Fibroblast of mammary gland (primary cell): ENCODE measurements around the gene PNLIPRP1.

Experiments
- DNase-seq: peaks from one replicate; pipeline ENCODE4 v3.0.0-alpha.2; 2010; ENCODE audit warnings: low read depth
- H3K4me3 ChIP-seq: 2 replicates; pipeline ENCODE4 v1.5.1; 2011; ENCODE audit warnings: low read depth, mild to moderate bottlenecking, low read length, moderate library complexity; ENCODE audit not compliant: control insufficient read depth
- TF ChIP-seq, protein P1 (sequence below): conservative IDR thresholded peaks from 2 replicates; pipeline ENCODE4 v1.5.1; 2011; ENCODE audit warnings: low read depth, low read length, inconsistent platforms; ENCODE audit not compliant: control insufficient read depth, insufficient read depth

Gene PNLIPRP1

DNA sequence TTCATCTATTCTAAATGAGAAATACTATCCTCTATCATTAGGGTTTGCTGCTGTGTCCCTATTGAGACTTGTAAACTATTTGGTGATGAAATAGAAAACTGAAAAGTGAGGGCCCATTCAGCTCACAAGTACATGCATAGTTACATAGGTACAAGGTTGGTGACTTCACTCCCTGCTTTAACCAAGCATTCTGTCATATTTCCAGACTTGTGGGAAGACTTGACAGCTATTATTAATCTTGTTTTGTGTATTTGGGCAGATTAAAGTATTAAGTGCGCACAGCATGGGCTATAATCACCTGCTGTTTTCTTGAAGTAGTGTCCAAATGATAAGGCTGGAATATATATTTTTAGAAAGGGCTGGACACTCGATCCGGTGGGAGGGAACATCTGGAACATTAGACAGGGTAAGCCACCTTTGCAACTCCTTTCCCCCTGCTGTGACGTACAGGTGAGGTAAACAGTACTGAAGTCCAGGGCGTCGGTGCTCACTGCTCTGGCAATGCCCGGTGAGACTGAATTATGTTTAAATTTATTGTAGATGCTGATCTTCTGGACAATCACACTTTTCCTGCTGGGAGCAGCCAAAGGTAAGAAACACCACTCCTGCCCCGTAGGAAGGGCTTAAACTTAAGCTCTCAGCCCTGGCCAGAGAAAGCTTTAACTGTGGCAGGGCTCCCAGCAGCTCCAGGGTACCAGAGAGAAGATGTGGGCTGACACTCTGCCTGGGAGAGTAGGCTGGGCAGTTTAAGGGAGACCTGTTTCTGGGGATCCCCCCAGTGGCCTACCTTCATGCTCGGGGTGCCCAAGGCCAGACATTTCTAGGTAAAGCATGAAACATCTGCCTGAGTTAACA lies at the start of gene PNLIPRP1:
Gene PNLIPRP1 (plus strand): TSS at position 370 of the 855 bp plus-strand sequence. CDS start 171 bp downstream, at position 541.
- no peak for DNase-seq
- H3K4me3 ChIP-seq: no peak within 1 kb of the TSS
- TF ChIP-seq, protein P1, sequence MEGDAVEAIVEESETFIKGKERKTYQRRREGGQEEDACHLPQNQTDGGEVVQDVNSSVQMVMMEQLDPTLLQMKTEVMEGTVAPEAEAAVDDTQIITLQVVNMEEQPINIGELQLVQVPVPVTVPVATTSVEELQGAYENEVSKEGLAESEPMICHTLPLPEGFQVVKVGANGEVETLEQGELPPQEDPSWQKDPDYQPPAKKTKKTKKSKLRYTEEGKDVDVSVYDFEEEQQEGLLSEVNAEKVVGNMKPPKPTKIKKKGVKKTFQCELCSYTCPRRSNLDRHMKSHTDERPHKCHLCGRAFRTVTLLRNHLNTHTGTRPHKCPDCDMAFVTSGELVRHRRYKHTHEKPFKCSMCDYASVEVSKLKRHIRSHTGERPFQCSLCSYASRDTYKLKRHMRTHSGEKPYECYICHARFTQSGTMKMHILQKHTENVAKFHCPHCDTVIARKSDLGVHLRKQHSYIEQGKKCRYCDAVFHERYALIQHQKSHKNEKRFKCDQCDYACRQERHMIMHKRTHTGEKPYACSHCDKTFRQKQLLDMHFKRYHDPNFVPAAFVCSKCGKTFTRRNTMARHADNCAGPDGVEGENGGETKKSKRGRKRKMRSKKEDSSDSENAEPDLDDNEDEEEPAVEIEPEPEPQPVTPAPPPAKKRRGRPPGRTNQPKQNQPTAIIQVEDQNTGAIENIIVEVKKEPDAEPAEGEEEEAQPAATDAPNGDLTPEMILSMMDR: no peak

DNA sequence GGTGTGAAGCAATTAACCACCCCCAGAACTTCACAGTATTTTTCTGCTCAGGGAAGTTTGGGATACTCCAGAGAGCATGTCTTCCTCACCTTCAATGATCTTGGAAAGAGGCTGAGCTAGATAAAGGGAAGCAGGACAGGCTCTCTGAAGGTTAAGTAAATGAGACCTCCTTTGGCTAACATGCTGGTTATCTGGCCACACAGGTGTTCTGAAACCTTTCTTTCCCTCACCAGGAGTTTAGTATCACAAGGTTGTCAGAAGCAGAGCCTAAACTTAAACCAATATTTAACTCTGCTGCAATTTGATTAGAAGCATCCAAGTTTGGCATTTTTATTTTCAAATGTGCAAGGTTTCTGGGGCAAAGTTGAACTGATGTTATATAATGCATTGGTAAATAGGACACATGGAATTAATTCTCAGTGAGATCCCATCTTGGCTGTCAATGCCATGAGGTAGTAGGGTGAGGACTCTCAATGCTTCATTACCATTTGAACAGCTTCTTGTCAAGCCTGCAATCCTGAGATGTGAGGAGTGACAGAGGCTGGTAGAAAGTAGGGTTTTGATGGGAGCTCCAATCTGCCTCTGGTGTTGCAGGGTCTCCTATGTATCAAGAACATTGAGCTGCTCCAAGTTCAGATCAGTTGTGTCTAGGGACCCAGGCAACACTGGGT lies 48.6 kb upstream of the PNLIPRP1 start:
- TF ChIP-seq, protein P1: no peak
- no peak overlapping the region for H3K4me3 ChIP-seq
- no peak for DNase-seq

DNA sequence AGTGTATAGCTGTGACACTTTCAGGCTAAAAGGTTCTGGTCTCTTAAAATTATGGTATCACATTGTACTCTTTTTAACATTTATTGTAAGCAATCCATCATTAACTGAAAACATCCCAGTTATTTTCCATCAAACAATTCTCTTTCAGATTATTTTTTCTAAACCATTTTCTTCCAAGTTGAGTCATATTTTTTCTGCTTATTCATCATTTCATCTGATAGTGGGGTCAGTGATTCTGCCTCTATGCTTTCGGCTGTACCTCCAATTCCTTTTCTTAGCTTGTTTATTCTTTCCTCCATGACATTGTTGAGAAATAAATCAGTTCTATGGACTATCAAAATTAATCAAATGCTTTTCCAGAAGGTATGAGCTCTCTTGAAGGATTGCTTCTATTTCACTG lies 45.6 kb upstream of the PNLIPRP1 start:
- TF ChIP-seq, protein P1: no peak
- H3K4me3 ChIP-seq: no peak overlapping the region
- DNase-seq: no peak

DNA sequence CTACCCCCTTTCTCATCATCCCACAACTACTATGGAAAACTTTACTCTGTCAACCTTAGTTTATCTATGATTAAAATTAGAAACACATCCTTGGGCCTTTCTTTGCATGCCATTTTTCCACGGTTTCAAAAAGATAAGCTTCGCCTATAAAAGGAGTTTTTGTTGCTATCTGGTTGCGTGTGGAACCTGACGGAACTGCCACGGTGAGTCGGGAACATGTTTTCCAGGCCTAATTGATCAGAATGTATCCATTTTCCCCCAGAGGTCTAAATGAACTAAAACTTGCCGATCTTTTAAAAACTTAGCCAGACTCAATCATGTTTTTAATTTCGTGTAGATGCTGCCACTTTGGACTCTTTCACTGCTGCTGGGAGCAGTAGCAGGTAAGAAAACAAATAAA lies 45.0 kb upstream of the PNLIPRP1 start, which contains the start of gene PNLIP:
Gene PNLIP (plus strand): TSS at position 176 of the 400 bp plus-strand sequence. CDS start 162 bp downstream, at position 338.
- DNase-seq: no peak
- H3K4me3 ChIP-seq: no peak within 1 kb of the TSS

DNA sequence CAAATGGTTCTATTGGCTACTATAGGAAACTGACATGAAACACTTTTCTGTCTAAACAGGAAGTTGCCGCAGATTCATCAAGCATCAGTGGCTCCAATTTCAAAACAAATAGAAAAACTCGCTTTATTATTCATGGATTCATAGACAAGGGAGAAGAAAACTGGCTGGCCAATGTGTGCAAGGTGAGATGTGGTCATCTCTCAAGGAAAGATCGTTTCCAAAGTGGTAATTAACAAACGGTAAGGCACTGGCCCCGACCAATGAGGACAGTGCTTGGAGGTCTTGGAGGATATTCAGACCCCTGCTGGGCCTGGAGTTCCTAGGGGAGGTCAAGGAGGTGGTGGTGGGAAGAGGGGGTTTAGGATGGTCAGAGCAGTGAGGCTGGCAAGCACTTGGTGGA lies 42.5 kb upstream of the PNLIPRP1 start:
- TF ChIP-seq, protein P1: no peak
- H3K4me3 ChIP-seq: no peak overlapping the region

More for the DNA sequence above, 45.0 kb upstream of the PNLIPRP1 start, which contains the start of gene PNLIP:
- TF ChIP-seq, protein P1: no peak

DNA sequence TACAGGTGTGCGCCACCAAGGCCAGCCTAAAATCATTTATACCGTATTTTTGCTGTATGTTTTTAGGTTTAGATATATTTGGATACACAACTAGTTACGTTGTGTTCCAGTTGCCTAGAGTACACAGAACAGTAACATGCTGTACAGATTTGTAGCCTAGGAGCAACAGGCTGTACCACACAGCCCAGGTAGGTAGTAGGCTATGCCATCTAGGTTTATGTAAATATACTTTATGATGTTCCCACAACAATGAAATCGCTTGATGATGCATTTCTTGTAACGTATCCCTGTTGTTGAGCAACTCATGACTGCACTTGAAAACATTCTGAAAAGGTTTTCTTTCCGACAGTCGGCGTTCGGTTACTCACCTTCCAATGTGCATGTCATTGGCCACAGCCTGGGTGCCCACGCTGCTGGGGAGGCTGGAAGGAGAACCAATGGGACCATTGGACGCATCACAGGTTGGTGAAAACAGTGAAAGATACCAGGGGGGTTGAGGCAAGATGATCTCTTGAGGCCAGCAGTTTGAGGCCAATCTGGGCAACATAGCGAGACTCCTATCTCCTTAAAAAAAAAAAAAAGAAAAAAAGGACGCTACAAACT lies 37.3 kb upstream of the PNLIPRP1 start:
- no peak overlapping the region for H3K4me3 ChIP-seq
- TF ChIP-seq, protein P1: no peak
- no peak for DNase-seq

More for the DNA sequence above, 42.5 kb upstream of the PNLIPRP1 start:
- DNase-seq: no peak
